Endothelial cell of umbilical vein (primary cell): Measurements from ENCODE around the gene PI4KB. TPM values are rescaled to one million over a fixed set of nuclear protein-coding genes. Genes with fewer than 3 reads are reported as not detected.

Experiments used
- BruUV-seq: library from RNA; stranded (reverse); fragments of 400-500 nt; replicated peaks from 2 replicates; lab custom pipeline; 2021; lab: Mats Ljungman, UMichigan
- CTCF ChIA-PET: fragments of 300-600, 350-600 bp; sonication (Branson Sonifier 250); formaldehyde crosslinking; loops from one replicate; lab custom pipeline; 2021; ENCODE audit warnings: antibody characterized with exemption, inconsistent platforms; lab: Charles Lee
- POLR2A ChIA-PET: fragments of 300-600, 350-600 bp; sonication (Branson Sonifier 250); formaldehyde crosslinking; loops from one replicate; lab custom pipeline; 2021; ENCODE audit warnings: antibody characterized with exemption, inconsistent platforms; lab: Charles Lee
- DNase-seq: peaks from one replicate; pipeline ENCODE4 v3.0.0-alpha.2; 2011; ENCODE audit warnings: low read depth, low spot score
- FAIRE-seq: peaks from 2 replicates; lab custom pipeline; 2011; peaks lifted over from hg19 to GRCh38; lab: Jason Lieb, UNC
- H2AFZ ChIP-seq: 2 replicates; pipeline ENCODE4 v1.6.0; 2012; ENCODE audit warnings: low read depth, low read length, control low read depth, inconsistent platforms
- H3K27ac ChIP-seq: 2 replicates; pipeline ENCODE4 v1.5.1; 2011; ENCODE audit warnings: low read depth, mild to moderate bottlenecking, control low read depth, low read length, moderate library complexity; ENCODE audit not compliant: insufficient read depth
- H3K27me3 ChIP-seq, 2 experiments: 2 replicates each; pipeline versions ENCODE4 v1.6.0 to v1.6.1; 2011; ENCODE audit warnings: low read length in 2 of 2, mixed read lengths in 1 of 2; ENCODE audit not compliant: control insufficient read depth in 2 of 2, insufficient read depth in 2 of 2
- H3K36me3 ChIP-seq, 2 experiments: 2 replicates in 1 of 2; 3 replicates in 1 of 2; pipeline ENCODE4 v1.5.1; 2011; ENCODE audit warnings: low read length in 2 of 2, mild to moderate bottlenecking in 1 of 2, moderate library complexity in 1 of 2; ENCODE audit not compliant: control insufficient read depth in 2 of 2, insufficient read depth in 2 of 2; ENCODE audit errors: extremely low read depth in 1 of 2
- H3K4me1 ChIP-seq: 3 replicates; pipeline ENCODE4 v1.5.1; 2011; ENCODE audit warnings: mild to moderate bottlenecking, low read length; ENCODE audit not compliant: control insufficient read depth, insufficient read depth; ENCODE audit errors: extremely low read depth
- H3K4me2 ChIP-seq: 2 replicates; pipeline ENCODE4 v1.6.1; 2011; ENCODE audit warnings: low read length, control low read depth, mixed read lengths; ENCODE audit not compliant: insufficient read depth
- H3K4me3 ChIP-seq, 3 experiments: fragments of 200-600 bp in 1 of 3; sonication (generic), shearing (Covaris generic) in 1 of 3; replicated peaks in 1 of 3; 2 replicates each; pipeline ENCODE4 v1.5.1; 2011 to 2016; ENCODE audit warnings: control low read depth in 3 of 3, low read length in 3 of 3, mild to moderate bottlenecking in 2 of 3, inconsistent platforms in 1 of 3, low read depth in 1 of 3, moderate library complexity in 1 of 3; ENCODE audit not compliant: insufficient read depth in 1 of 3
- H3K79me2 ChIP-seq: 2 replicates; pipeline ENCODE4 v1.6.0; 2012; ENCODE audit warnings: low read length, inconsistent platforms; ENCODE audit not compliant: control insufficient read depth, insufficient read depth
- H3K9ac ChIP-seq: replicated peaks from 2 replicates; pipeline ENCODE3; 2011; ENCODE audit warnings: low read length, control low read depth; ENCODE audit not compliant: insufficient read depth; ENCODE audit errors: extremely low read depth
- H3K9me1 ChIP-seq: replicated peaks from 3 replicates; pipeline ENCODE4 v1.6.0; 2011; ENCODE audit warnings: mild to moderate bottlenecking, low read length; ENCODE audit not compliant: control insufficient read depth, insufficient read depth; ENCODE audit errors: extremely low read depth
- H3K9me3 ChIP-seq: replicated peaks from 2 replicates; pipeline ENCODE4 v1.5.1; 2012; ENCODE audit warnings: low read length, inconsistent platforms; ENCODE audit not compliant: control insufficient read depth, insufficient read depth
- H4K20me1 ChIP-seq: replicated peaks from 2 replicates; pipeline ENCODE3; 2011; ENCODE audit warnings: mild to moderate bottlenecking, low read length; ENCODE audit not compliant: control insufficient read depth, insufficient read depth; ENCODE audit errors: extremely low read depth
- EZH2 ChIP-seq: IDR thresholded peaks from 2 replicates; pipeline ENCODE4 v1.6.1; 2012; ENCODE audit warnings: borderline replicate concordance, low read depth, mild to moderate bottlenecking, moderate library complexity, low read length, inconsistent platforms; ENCODE audit not compliant: severe bottlenecking
- FOS ChIP-seq: IDR thresholded peaks from 2 replicates; pipeline ENCODE4 v1.6.1; 2011; ENCODE audit warnings: mild to moderate bottlenecking, low read length, moderate library complexity, borderline replicate concordance; ENCODE audit not compliant: insufficient read depth
- GATA2 ChIP-seq: IDR thresholded peaks from 2 replicates; pipeline ENCODE4 v1.7.0; 2011; ENCODE audit warnings: low read depth, mild to moderate bottlenecking, moderate library complexity, mixed read lengths, low read length; ENCODE audit not compliant: insufficient read length, insufficient read depth
- JUN ChIP-seq: IDR thresholded peaks from 2 replicates; pipeline ENCODE4 v1.6.1; 2011; ENCODE audit warnings: borderline replicate concordance, low read depth; ENCODE audit not compliant: insufficient read length, insufficient read depth
- MYC ChIP-seq: IDR thresholded peaks from one replicate; pipeline ENCODE4 v1.6.1; 2011; ENCODE audit warnings: mild to moderate bottlenecking, low read depth, low read length
- POLR2A ChIP-seq: IDR thresholded peaks from 2 replicates; pipeline ENCODE4 v1.6.1; 2012; ENCODE audit warnings: low read depth, mild to moderate bottlenecking, control low read depth, low read length
- POLR2AphosphoS5 ChIP-seq: IDR thresholded peaks from 2 replicates; pipeline ENCODE4 v1.6.1; 2012; ENCODE audit warnings: low read depth, mild to moderate bottlenecking, control low read depth, low read length, moderate library complexity; ENCODE audit not compliant: insufficient read depth
- dilution Hi-C: fragments of 300-500 bp; cut with MboI; formaldehyde crosslinking; loops from one replicate; pipeline ENCODE4 v1.15.0; 2019; ENCODE audit warnings: low sequenced_read_pairs; ENCODE audit not compliant: extremely low pct_ligation_motif_present
- intact Hi-C: fragments of 100-400 bp; cut with micrococcal nuclease; formaldehyde crosslinking; loops from one replicate; pipeline ENCODE4 v1.10.0; 2022
- polyA plus RNA-seq, 4 experiments: library from polyadenylated mRNA; depleted of rRNA in 3 of 4; stranded (reverse) in 3 of 4; unstranded in 1 of 4; fragments of >200 nt; gene quantifications; 2 replicates each; pipeline versions ENCODE4 v1.2.1 to v1.2.3, GENCODE V29; 2011 to 2012; ENCODE audit warnings: missing spikeins in 1 of 4
- total RNA-seq: library from RNA; stranded (reverse); gene quantifications from 2 replicates; pipeline ENCODE4 v1.2.3, GENCODE V29; 2021
- TF ChIP-seq, protein P1 (sequence below): IDR thresholded peaks from 2 replicates; pipeline ENCODE4 v1.6.1; 2011; ENCODE audit not compliant: insufficient read depth, insufficient read length
- TF ChIP-seq, protein P2 (sequence below), 2 donors: IDR thresholded peaks; 1 replicate in 1 of 2; 2 replicates in 1 of 2; pipeline ENCODE4 v1.5.1; 2011; ENCODE audit warnings: low read length in 2 of 2, mild to moderate bottlenecking in 2 of 2, moderate library complexity in 2 of 2, control low read depth in 1 of 2, inconsistent platforms in 1 of 2, low read depth in 1 of 2; ENCODE audit not compliant: insufficient read depth in 1 of 2; ENCODE audit errors: extremely low read depth in 1 of 2

PI4KB gene
- total and polyA plus RNA-seq, 2 donors (not counting 3 experiments of a cell fraction or from before 2014, with no cell fraction given), result 60.9 to 67.8 TPM

DNA sequence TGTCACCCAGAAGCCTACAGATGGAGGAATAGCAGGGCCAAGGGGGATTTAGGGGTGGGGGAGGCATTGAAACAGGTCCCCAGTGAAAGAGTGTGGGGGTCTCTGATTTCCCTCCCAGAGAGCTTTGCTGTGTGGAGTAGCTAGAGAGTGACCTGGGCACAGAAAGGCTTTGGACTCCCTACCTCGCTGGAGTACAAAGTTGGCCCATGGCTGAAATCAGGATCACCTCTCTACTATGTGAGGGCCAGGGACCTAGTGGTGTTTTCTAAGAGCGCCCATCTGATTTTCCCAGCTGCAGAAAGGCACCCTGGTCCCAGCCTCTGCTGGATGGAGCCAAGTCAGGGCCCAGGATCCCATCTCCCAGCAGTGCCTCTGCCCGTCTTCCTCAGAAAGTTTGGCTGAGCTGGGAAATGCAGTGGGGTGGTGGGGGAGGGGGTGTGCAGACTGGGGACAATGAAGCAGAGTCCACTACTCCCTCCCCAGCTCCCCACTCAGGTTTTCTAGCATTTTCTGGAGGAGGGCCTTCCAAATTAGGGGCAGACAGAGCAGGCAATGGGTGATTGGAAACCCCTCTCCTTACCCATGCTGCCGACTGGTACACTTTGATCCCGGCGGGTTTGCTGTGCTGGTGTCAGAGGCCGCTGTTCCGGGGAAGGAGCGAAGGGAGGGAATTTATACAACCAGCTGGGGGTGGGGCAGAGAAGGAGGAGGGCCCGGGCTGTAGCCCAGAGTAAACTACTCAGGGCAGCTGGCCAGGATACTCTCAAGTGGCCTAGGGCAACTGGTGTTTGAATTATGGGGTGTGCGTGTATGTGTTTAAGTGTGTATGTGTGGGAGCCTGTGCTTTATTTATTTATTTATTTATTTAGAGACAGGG, 45.1 kb upstream of the PI4KB start, which contains the start of gene SELENBP1:
TSS of gene SELENBP1 (minus strand) at position 648 of the 877 bp plus-strand sequence. CDS start at position 584, 64 bp downstream.
- Histone ChIP-seq H3K36me3 (no peaks in the 10 kb centered on the region), H3K27ac (no peak within 1 kb of the TSS), H3K4me3 (peak within 1 kb of the TSS in 1 of 3 experiments; percentile 29), H3K79me2 (no peaks in the 10 kb centered on the region), H3K4me2 (peak within 1 kb of the TSS; percentile 49), H4K20me1 (no peaks in the 10 kb centered on the region), H3K9ac (peak within 1 kb of the TSS; percentile 29), H2AFZ (peak within 1 kb of the TSS; percentile 54), H3K9me3 (no peaks in the 10 kb centered on the region), H3K27me3 (no peaks in the 10 kb centered on the region), H3K4me1 (peaks cover 8% of the 10 kb centered on the region), H3K9me1 (no peaks in the 10 kb centered on the region)
- DNase-seq (peak; percentile 64), FAIRE-seq (no peak)
- intact Hi-C loops, result loop anchor here (1.0 to 2.0 kb wide), 2 partner anchors 25 to 27 kb away; partner anchors contain the start of genes PSMB4 and RFX5
- BruUV-seq, result TSS peak; percentile 34
- dilution Hi-C loops, result no loop called here
- POLR2A ChIA-PET, result interaction anchor here (0.7 to 1.2 kb wide), 3 partner anchors 26 to 168 kb away, joined by 3 to 4 read pairs (median 4); partner anchors contain the start of gene TUFT1
- TF ChIP-seq POLR2A, result peak; percentile 52
- TF ChIP-seq, protein P1, sequence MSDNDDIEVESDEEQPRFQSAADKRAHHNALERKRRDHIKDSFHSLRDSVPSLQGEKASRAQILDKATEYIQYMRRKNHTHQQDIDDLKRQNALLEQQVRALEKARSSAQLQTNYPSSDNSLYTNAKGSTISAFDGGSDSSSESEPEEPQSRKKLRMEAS, result no peak
- CTCF ChIA-PET, result interaction anchor here (1.1 to 1.7 kb wide), 3 partner anchors 20 to 61 kb away, joined by 3 to 8 read pairs (median 5); no protein-coding TSS in a partner anchor

DNA sequence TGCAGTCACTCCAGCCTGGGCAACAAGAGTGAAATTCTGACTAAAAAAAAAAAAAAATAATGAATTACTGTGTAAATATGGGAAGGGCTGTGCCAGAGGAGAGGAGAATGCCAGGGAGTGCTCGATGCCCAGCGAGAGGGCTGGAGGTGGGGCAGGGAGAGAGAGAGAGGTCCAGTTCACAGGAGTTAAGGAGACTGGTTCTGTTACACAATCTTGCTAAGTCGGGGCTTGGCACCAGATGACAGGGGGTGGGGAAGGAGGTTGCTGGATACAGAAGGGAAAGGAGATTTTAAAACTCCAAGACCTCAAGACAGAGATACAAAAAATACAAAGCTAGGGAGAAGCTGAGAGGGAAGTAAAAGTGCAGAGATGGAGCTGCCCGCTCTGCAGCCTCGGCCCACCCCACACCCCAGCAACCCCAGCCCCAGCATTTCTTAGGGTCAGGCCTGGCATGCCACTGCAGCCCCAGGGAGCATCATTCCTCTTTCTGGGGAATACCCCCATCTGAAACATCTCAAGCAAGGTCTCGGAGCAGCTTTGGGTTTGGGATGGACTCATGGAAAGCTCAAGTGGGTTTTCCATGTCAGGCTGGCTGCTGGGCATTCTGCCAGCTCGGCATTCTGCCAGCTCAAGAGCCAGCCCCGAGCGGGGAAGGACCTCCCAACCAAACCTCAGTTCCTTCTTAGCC, 44.3 kb upstream of the PI4KB start:
- no peaks in the 10 kb centered on the region for H4K20me1 ChIP-seq
- dilution Hi-C loops, result no loop called here
- peak; percentile 66 for FAIRE-seq
- BruUV-seq, result no TSS peak
- no peak overlapping the region for H3K9ac ChIP-seq
- H3K4me1 ChIP-seq, result peaks cover 8% of the 10 kb centered on the region
- no peak overlapping the region for H3K4me3 ChIP-seq
- peak overlapping the region; percentile 49 for H3K4me2 ChIP-seq
- no peaks in the 10 kb centered on the region for H3K9me3 ChIP-seq
- H3K9me1 ChIP-seq, result no peaks in the 10 kb centered on the region
- DNase-seq, result peak; percentile 78
- H3K36me3 ChIP-seq, result no peaks in the 10 kb centered on the region
- H2AFZ ChIP-seq, result peak overlapping the region; percentile 54
- H3K27me3 ChIP-seq, result no peaks in the 10 kb centered on the region
- TF ChIP-seq MYC (no peak), EZH2 (no peak), POLR2A (no peak), JUN (no peak), FOS (no peak), POLR2AphosphoS5 (no peak), GATA2 (no peak)
- TF ChIP-seq, protein P1, result no peak
- TF ChIP-seq, protein P2, sequence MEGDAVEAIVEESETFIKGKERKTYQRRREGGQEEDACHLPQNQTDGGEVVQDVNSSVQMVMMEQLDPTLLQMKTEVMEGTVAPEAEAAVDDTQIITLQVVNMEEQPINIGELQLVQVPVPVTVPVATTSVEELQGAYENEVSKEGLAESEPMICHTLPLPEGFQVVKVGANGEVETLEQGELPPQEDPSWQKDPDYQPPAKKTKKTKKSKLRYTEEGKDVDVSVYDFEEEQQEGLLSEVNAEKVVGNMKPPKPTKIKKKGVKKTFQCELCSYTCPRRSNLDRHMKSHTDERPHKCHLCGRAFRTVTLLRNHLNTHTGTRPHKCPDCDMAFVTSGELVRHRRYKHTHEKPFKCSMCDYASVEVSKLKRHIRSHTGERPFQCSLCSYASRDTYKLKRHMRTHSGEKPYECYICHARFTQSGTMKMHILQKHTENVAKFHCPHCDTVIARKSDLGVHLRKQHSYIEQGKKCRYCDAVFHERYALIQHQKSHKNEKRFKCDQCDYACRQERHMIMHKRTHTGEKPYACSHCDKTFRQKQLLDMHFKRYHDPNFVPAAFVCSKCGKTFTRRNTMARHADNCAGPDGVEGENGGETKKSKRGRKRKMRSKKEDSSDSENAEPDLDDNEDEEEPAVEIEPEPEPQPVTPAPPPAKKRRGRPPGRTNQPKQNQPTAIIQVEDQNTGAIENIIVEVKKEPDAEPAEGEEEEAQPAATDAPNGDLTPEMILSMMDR (IDR thresholded peaks at IDR 0.05; ENCODE audit: extremely low read depth in 1 of 2, insufficient read depth in 1 of 2, low read depth in 1 of 2, low read length in 2 of 2), result no peak
- no peak overlapping the region for H3K27ac ChIP-seq
- POLR2A ChIA-PET, result interaction anchor here (0.7 to 1.2 kb wide), 2 partner anchors 27 to 169 kb away, joined by 3 to 4 read pairs; partner anchors contain the start of gene TUFT1
- CTCF ChIA-PET, result interaction anchor here (1.1 to 1.7 kb wide), 3 partner anchors 19 to 60 kb away, joined by 3 to 8 read pairs (median 5); no protein-coding TSS in a partner anchor
- intact Hi-C loops, result loop anchor here (1.0 to 2.0 kb wide), 2 partner anchors 24 to 27 kb away; partner anchors contain the start of genes PSMB4 and RFX5
- no peaks in the 10 kb centered on the region for H3K79me2 ChIP-seq
